Fibroblast of skin of left biceps (primary cell): ENCODE measurements around the gene DPF3.
"Not testable (repeated sequence)": the region's sequence is repeated elsewhere in the genome, so short reads cannot be mapped to it uniquely, and the experiment has no call there.

Experiments used
- DNase-seq, 2 experiments: peaks; one replicate each; pipeline ENCODE4 v3.0.0-alpha.2; 2013; ENCODE audit warnings: low read depth in 2 of 2

Gene DPF3

GRCh38 chr14:72774894-72775620 lies 118.8 kb downstream of the DPF3 start:
- DNase-seq, result no peak

- DNase-seq, result no peak
Observed at GRCh38 chr14:72774141-72774540, 119.8 kb downstream of the DPF3 start.

GRCh38 chr14:72771561-72771960 lies 122.3 kb downstream of the DPF3 start:
- DNase-seq, result no peak

- DNase-seq, result no peak
Observed at GRCh38 chr14:72766296-72766695, 127.6 kb downstream of the DPF3 start.

GRCh38 chr14:72763892-72764291 lies 130.0 kb downstream of the DPF3 start:
- DNase-seq, result no peak

- DNase-seq, result no peak
Observed at GRCh38 chr14:72759670-72760069, 134.2 kb downstream of the DPF3 start.

GRCh38 chr14:72758993-72759392 lies 134.9 kb downstream of the DPF3 start:
- no peak for DNase-seq

GRCh38 chr14:72758420-72758819 lies 135.5 kb downstream of the DPF3 start:
- no peak for DNase-seq

- no peak for DNase-seq
Observed at GRCh38 chr14:72756967-72757366, 136.9 kb downstream of the DPF3 start.

GRCh38 chr14:72755766-72756165 lies 138.1 kb downstream of the DPF3 start:
- DNase-seq, result no peak

- DNase-seq, result no peak
Observed at GRCh38 chr14:72754949-72755348, 139.0 kb downstream of the DPF3 start.

- no peak for DNase-seq
Observed at GRCh38 chr14:72753879-72754400, 140.0 kb downstream of the DPF3 start.

GRCh38 chr14:72753044-72753710 lies 140.7 kb downstream of the DPF3 start:
- DNase-seq, result no peak

GRCh38 chr14:72752034-72752412 lies 141.9 kb downstream of the DPF3 start:
- DNase-seq, result no peak

GRCh38 chr14:72751276-72752033 lies 142.4 kb downstream of the DPF3 start:
- no peak for DNase-seq

- not testable (repeated sequence) for DNase-seq
Observed at GRCh38 chr14:72748921-72749320, 145.0 kb downstream of the DPF3 start.

GRCh38 chr14:72747652-72748051 lies 146.2 kb downstream of the DPF3 start:
- no peak for DNase-seq

GRCh38 chr14:72745991-72746980 lies 147.6 kb downstream of the DPF3 start:
- DNase-seq, result peak; percentile 69 to 72

- peak; percentile 61 to 64 for DNase-seq
Observed at GRCh38 chr14:72745546-72745945, 148.4 kb downstream of the DPF3 start.

- DNase-seq, result no peak
Observed at GRCh38 chr14:72744416-72745120, 149.3 kb downstream of the DPF3 start.

GRCh38 chr14:72743626-72744025 lies 150.3 kb downstream of the DPF3 start:
- no peak for DNase-seq
